ENCODE measurements around the gene DIDO1. TPM values are rescaled to one million over a fixed set of nuclear protein-coding genes. Genes with fewer than 3 reads are reported as not detected.
A peak's percentile ranks its signal among the peaks of the same experiment; 100 is the strongest.

DIDO1 gene
- total and polyA plus RNA-seq, 2 of the 13 experiments (the other 11 are each of a cell fraction or from before 2014, with no cell fraction given): 75.0 to 75.1 TPM

GRCh38 chr20:62831854-62832211 is 94.5 kb downstream of the DIDO1 start (continued):
- 0 out of 2 replicates have a peak, but pooled peaks have one; percentile 19 for TF ChIP-seq RARA (CRISPR knock-in tag; IDR thresholded peaks at IDR 0.05)
- peak; percentile 30 for TF ChIP-seq TBL1XR1 (IDR thresholded peaks at IDR 0.05; ENCODE audit: borderline replicate concordance, low read length, partially characterized antibody)
- TF ChIP-seq RXRB (CRISPR knock-in tag; IDR thresholded peaks at IDR 0.05; ENCODE audit: borderline replicate concordance): peak; percentile 10; the same call in 1 of the 2 replicates
- 0 out of 2 replicates have a peak, but pooled peaks have one; percentile 19 for TF ChIP-seq TBX2 (CRISPR knock-in tag; IDR thresholded peaks at IDR 0.05; ENCODE audit: borderline replicate concordance)
- no peak for TF ChIP-seq ZNF546 (CRISPR knock-in tag; conservative IDR thresholded peaks at IDR 0.05)
- peak; percentile 18; the same call in 1 of the 2 replicates for TF ChIP-seq TGIF2 (CRISPR knock-in tag; IDR thresholded peaks at IDR 0.05)
- peak; percentile 22; the same call in 1 of the 2 replicates for TF ChIP-seq ZFY (CRISPR knock-in tag; IDR thresholded peaks at IDR 0.05)
- peak; percentile 46; the same call in 1 of the 2 replicates for TF ChIP-seq NCOR1 (IDR thresholded peaks at IDR 0.05; ENCODE audit: borderline replicate concordance, low read length)
- TF ChIP-seq, protein P1, sequence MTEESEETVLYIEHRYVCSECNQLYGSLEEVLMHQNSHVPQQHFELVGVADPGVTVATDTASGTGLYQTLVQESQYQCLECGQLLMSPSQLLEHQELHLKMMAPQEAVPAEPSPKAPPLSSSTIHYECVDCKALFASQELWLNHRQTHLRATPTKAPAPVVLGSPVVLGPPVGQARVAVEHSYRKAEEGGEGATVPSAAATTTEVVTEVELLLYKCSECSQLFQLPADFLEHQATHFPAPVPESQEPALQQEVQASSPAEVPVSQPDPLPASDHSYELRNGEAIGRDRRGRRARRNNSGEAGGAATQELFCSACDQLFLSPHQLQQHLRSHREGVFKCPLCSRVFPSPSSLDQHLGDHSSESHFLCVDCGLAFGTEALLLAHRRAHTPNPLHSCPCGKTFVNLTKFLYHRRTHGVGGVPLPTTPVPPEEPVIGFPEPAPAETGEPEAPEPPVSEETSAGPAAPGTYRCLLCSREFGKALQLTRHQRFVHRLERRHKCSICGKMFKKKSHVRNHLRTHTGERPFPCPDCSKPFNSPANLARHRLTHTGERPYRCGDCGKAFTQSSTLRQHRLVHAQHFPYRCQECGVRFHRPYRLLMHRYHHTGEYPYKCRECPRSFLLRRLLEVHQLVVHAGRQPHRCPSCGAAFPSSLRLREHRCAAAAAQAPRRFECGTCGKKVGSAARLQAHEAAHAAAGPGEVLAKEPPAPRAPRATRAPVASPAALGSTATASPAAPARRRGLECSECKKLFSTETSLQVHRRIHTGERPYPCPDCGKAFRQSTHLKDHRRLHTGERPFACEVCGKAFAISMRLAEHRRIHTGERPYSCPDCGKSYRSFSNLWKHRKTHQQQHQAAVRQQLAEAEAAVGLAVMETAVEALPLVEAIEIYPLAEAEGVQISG (CRISPR knock-in tag; IDR thresholded peaks at IDR 0.05): peak; percentile 14; the same call in 1 of the 2 replicates
- TF ChIP-seq RXRA (CRISPR knock-in tag; IDR thresholded peaks at IDR 0.05): peak; percentile 20; the same call in 1 of the 2 replicates
- TF ChIP-seq FOXA1 (IDR thresholded peaks at IDR 0.05): no peak
- TF ChIP-seq FOXA1 (CRISPR knock-in tag; IDR thresholded peaks at IDR 0.05): peak; percentile 24; the same call in 1 of the 2 replicates
- TF ChIP-seq, protein P2, sequence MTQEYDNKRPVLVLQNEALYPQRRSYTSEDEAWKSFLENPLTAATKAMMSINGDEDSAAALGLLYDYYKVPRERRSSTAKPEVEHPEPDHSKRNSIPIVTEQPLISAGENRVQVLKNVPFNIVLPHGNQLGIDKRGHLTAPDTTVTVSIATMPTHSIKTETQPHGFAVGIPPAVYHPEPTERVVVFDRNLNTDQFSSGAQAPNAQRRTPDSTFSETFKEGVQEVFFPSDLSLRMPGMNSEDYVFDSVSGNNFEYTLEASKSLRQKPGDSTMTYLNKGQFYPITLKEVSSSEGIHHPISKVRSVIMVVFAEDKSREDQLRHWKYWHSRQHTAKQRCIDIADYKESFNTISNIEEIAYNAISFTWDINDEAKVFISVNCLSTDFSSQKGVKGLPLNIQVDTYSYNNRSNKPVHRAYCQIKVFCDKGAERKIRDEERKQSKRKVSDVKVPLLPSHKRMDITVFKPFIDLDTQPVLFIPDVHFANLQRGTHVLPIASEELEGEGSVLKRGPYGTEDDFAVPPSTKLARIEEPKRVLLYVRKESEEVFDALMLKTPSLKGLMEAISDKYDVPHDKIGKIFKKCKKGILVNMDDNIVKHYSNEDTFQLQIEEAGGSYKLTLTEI (CRISPR knock-in tag; conservative IDR thresholded peaks at IDR 0.05): no peak
- TF ChIP-seq MIXL1 (CRISPR knock-in tag; IDR thresholded peaks at IDR 0.05): no peak
- TF ChIP-seq POLR2G (IDR thresholded peaks at IDR 0.05; ENCODE audit: low read depth, low read length): peak; percentile 47; the same call in 1 of the 2 replicates
- no peak for TF ChIP-seq SOX13 (IDR thresholded peaks at IDR 0.05)
- TF ChIP-seq SOX13 (CRISPR knock-in tag; conservative IDR thresholded peaks at IDR 0.05 in 1 of 2, IDR thresholded peaks at IDR 0.05 in 1 of 2): peak in 1 of 2 experiments; percentile 20; a peak in 1 of 4 replicates
- peak; percentile 53 for TF ChIP-seq FOXO1 (CRISPR knock-in tag; IDR thresholded peaks at IDR 0.05)
- TF ChIP-seq NRL (CRISPR knock-in tag; IDR thresholded peaks at IDR 0.05; ENCODE audit: borderline replicate concordance): peak; percentile 35; the same call in 1 of the 2 replicates
- TF ChIP-seq SKI (IDR thresholded peaks at IDR 0.05; ENCODE audit: partially characterized antibody): peak; percentile 83
- no peak for TF ChIP-seq ISX (CRISPR knock-in tag; conservative IDR thresholded peaks at IDR 0.05)
- TF ChIP-seq CC2D1A (CRISPR knock-in tag; IDR thresholded peaks at IDR 0.05): no peak
- TF ChIP-seq NR2F6 (IDR thresholded peaks at IDR 0.05): no peak
- peak; percentile 24; the same call in 1 of the 2 replicates for TF ChIP-seq NR2F6 (CRISPR knock-in tag; IDR thresholded peaks at IDR 0.05)

All from HepG2 (cell line).